HPDE6-E6E7 (cell line): ENCODE measurements around the gene SORCS3.
"Not testable (repeated sequence)": the region's sequence is repeated elsewhere in the genome, so short reads cannot be mapped to it uniquely, and the experiment has no call there.

Experiments
- DNase-seq: peaks from one replicate; pipeline ENCODE4 v3.0.0; 2011; ENCODE audit warnings: missing footprints; ENCODE audit errors: extremely low spot score

The SORCS3 gene

DNA sequence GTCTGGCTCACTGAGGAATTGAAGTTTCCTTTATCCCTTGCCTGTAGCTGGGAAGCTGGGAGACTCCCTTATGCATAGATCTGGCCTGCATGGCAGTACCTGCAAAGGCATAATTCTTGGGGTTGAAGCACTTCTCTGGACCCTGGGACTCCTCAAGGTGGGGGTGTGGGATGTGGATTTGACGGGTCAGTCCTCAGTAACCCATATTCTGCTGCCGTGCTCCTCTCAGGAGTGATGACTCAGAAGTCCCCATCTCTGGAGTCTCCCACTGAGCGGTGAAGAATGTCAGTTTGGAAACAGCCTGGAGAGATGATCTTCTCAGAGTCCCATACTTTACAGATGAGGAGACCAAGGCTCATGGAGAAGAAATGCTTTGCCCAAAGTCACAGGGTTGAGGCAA is 49.0 kb downstream of the SORCS3 start:
- no peak for DNase-seq

GRCh38 chr10:104690959-104691358 is 49.9 kb downstream of the SORCS3 start:
- DNase-seq = no peak

DNA sequence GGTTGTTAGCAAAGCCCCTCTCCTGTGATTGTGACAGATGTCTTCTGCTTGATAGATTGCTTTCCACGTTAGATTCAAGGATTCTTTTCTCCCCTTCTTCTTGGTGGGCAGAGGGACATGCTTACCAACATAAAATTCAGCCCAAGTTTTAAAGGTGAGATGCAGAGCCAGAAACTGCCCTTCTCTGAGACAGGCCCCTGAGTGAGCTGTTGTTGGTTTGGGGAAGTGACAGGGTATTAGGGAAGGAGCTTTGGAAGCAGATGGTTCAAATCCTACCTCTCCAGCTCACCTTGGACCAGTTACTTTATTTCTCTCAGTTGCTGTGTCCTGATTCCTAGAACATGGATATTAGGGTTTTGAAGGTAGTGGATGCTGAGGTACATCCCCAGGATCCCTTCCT is 53.0 kb downstream of the SORCS3 start:
- no peak for DNase-seq

DNA sequence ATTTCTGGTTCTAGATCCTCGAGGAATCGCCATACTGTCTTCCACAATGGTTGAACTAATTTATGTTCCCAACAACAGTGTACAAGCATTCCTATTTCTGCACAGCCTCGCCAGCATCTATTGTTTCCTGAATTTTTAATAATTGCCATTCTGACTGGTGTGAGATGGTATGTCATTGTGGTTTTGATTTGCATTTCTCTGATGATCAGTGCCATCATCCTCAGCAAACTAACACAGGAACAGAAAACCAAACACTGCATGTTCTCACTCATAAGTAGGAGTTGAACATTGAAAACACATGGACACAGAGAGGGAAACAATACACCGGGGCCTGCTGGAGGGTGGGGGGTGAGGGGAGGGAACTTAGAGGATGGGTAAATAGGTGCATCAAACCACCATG is 62.2 kb downstream of the SORCS3 start:
- not testable (repeated sequence) for DNase-seq

- DNase-seq = no peak
Observed at GRCh38 chr10:104706886-104707285, 65.8 kb downstream of the SORCS3 start.

- no peak for DNase-seq
Observed at GRCh38 chr10:104707602-104708459, 66.7 kb downstream of the SORCS3 start.

DNA sequence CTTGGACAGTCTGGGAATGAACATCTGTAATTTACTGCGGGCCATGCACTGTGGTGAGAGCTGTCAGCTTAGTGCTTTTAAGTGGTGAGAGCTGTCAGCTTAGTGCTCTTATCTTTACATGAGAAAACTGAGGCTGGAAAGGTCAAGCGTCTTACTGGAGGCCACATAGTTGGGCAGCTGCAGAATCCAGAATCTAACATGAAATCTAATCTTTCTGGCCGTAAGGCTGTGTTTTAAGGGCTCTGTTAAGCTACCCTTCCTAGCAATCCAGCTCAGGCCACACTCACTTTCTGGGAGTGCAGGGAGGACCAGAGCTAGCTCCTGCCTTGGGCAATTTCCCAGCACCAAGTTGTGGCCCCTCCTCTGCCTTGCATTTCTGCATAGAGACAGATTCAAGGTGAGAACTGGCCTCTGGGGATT is 70.2 kb downstream of the SORCS3 start:
- DNase-seq = no peak

DNA sequence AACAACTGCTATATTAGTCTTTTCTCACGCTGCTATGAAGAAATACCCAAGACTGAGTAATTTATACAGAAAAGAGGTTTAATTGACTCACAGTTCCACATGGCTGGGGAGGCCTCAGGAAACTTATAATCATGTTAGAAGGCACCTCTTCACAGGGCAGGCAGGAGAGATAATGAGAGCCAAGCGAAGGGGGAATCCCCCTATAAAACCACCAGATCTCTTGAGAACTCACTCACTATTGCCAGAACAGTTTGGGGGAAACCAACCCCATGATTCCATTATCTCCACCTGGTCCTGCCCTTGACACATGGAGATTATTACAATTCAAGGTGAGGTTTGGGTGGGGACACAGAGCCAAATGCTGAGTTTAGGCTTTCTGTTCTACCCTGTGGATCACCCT is 89.5 kb downstream of the SORCS3 start:
- DNase-seq = not testable (repeated sequence)

- DNase-seq = no peak
Observed at GRCh38 chr10:104731192-104731591, 90.1 kb downstream of the SORCS3 start.

DNA sequence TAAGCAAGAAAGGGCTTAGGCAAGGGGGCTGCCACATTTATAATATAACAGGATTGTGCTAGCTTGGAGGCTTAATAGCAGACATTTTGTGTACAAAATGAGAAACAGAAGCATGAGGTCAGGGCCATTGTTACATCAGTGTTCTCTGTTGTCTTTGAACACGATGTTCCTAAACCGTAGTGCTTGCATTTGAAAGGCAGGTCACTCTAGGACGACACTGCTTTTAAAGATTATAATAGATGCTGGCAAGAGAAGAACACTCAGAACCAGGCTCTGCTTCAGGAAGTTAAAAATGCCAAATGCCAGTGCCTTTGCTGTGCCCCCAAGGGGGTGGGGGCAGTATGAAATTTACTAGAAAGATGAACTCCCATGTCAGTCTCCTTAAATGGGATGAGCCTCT is 91.1 kb downstream of the SORCS3 start:
- no peak for DNase-seq

GRCh38 chr10:104734433-104734832 is 93.3 kb downstream of the SORCS3 start:
- no peak for DNase-seq

- no peak for DNase-seq
Observed at GRCh38 chr10:104735036-104735756, 94.1 kb downstream of the SORCS3 start.

DNA sequence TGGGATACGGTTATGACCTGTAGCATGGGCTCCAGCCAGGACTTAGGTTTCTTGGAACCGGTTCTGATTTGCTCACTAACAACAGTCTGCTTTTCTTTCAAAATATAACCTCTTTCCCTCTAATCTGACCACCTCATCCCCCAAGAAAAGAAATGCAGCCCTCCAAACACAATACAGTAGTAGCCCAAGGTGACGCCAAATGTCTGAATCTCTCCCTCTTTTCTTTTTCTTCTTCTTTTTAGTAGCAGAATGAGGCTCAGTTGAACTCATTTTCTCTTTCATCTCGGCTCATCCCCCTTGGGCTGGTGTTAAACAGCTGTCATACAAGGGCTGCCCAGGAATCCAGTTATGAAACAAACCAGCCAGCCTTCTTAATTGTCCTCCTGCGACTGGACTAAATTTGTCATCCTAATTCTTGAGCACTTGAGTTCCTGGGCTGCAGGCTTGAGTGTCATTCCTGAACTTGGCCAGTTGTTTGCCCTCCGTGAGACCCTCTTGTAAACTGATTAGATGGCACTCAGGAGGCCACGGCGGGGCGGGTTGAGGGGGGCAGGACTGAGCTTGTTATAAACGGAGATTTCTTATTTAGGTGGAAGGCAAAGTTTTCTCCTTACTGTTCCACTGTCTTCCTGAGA is 94.8 kb downstream of the SORCS3 start:
- DNase-seq = no peak

DNA sequence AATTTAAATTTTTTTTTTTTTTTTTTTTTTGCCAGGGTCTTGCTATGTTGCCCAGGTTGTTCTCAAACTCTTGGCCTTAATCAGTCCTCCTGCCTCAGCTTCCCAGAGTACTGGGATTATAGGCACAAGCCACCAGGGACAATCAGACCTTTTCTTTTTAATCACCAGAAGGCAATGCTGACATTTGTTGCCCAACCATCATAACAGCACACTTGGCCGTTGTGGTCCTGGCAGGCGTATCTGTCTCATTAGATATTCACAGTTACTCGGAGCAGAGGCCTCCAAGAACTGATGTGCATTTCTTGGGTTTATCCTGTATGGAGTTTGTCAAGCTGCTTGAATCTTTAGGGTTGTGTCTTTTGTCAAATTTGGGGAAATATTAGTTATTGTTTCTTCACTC is 100.0 kb downstream of the SORCS3 start:
- DNase-seq = no peak

DNA sequence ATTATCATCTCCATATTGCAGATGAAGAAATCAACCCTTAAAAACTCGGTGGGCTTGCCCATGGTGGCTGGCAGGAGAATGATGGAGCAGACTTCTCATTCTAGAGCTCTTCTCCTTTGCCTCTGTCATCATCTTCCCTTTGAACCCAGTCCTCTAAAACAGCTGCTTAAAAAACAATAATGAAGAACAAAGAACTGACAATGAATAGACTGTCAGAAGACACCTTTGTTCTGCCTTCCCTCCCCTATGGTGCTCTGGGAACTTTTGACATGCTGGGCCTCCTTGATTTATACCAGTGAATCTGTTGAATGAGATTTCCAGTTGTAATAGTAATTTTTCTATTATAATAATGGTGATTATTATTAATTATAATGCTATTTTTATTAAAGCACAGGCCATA is 103.0 kb downstream of the SORCS3 start:
- no peak for DNase-seq

- DNase-seq = no peak
Observed at GRCh38 chr10:104750291-104750690, 109.2 kb downstream of the SORCS3 start.

DNA sequence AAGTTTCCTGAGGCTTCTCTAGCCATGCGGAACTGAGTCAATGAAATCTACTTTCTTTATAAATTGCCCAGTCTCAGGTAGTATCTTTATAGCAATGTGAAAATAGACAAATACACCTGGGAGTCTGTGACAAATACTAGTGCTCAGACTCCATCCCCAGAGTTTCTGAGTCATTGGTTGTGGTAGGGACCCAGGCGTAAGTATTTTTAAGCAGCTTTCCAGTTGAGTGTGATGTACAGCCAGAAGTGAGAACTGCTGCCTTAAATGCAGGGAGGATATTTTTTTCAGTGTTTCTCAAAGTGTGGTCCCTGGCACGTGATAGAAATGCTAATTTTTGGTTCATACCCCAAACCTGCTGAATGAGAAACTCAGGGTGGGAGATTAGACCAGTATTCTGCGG is 121.7 kb downstream of the SORCS3 start:
- no peak for DNase-seq

DNA sequence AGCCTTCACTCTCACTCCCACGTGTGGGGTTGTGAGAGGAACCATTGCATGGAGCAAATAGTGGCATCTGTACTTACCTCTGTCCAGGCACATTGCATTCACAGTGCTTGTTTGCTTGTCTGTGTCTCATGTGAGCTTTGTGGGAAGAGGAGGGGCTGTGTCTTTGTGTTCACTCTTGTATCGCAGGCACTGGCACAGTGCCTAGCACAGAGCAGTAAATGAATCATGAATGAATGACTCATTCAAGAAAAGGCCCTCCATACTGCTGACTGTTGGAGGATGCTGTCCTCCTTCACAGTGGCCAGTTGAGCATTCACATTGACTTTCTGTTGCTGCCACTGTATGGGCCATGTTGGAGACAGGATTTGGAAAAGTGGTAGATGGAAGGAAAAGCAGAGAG is 125.3 kb downstream of the SORCS3 start:
- DNase-seq = no peak

DNA sequence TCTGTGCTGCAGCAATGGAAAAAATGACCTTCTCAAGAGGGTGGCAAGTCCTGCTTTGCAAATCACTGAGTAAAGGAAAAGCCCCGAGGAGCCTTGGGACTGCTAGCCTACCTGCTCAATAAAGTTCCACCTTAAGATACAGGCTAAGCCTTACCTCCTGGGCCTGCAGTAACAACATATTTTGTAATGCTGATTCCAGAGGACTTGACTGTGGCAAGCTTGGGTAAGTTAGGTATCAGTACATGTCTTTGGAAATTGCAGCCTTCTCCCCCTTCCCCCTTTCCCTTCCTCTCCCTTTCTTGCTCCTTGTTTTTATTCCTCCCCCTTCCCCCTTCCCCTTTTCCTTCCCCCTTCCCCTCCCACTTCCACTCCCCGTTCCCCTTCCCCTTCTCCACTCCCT is 126.2 kb downstream of the SORCS3 start:
- no peak for DNase-seq

DNA sequence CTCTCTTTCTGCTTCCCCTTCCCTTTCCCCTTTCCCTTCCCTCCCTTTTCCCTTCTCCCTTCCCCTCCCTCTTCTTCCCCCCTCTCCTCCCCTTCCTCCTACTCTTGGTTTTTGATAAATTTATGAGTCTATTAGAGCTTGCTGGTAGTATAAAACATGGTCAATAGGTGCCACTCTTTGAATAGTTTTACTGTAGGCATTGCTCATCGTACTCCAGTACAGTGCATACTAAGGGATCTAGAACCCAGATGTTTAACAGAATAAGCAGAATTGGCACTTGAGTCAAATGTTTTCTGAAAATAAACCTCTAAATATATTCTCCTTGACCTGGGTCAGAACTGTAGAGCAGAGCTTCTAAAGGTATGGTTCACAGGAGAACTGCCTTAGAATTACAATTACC is 126.7 kb downstream of the SORCS3 start:
- DNase-seq = no peak

- no peak for DNase-seq
Observed at GRCh38 chr10:104773105-104773504, 132.0 kb downstream of the SORCS3 start.

- DNase-seq = no peak
Observed at GRCh38 chr10:104774234-104774633, 133.1 kb downstream of the SORCS3 start.
